Keratinocyte (primary cell): ENCODE data around the gene FN3KRP. TPM values are rescaled to one million over a fixed set of nuclear protein-coding genes. Genes with fewer than 3 reads are reported as not detected.

Source experiments
- DNase-seq: peaks from one replicate; pipeline ENCODE4 v3.0.0-alpha.2; 2011; ENCODE audit warnings: low read depth, missing footprints, low spot score
- FAIRE-seq: peaks from 2 replicates; lab custom pipeline; 2011; peaks lifted over from hg19 to GRCh38; lab: Jason Lieb, UNC
- H2AFZ ChIP-seq: 2 replicates; pipeline ENCODE4 v1.6.0; 2012; ENCODE audit warnings: low read length, control low read depth, inconsistent platforms; ENCODE audit not compliant: control insufficient read depth
- H3K27ac ChIP-seq: 2 replicates; pipeline ENCODE4 v1.5.1; 2011; ENCODE audit warnings: low read length; ENCODE audit not compliant: control insufficient read depth, insufficient read depth
- H3K27me3 ChIP-seq: 3 replicates; pipeline ENCODE4 v1.6.0; 2011; ENCODE audit warnings: low read length; ENCODE audit not compliant: control insufficient read depth, insufficient read depth; ENCODE audit errors: extremely low read depth
- H3K36me3 ChIP-seq, 2 experiments: 2 replicates in 1 of 2; 3 replicates in 1 of 2; pipeline ENCODE4 v1.5.1; 2011; ENCODE audit warnings: low read length in 2 of 2, mild to moderate bottlenecking in 1 of 2; ENCODE audit not compliant: control insufficient read depth in 2 of 2, insufficient read depth in 2 of 2; ENCODE audit errors: extremely low read depth in 1 of 2
- H3K4me1 ChIP-seq: 3 replicates; pipeline ENCODE4 v1.5.1; 2011; ENCODE audit warnings: low read length; ENCODE audit not compliant: control insufficient read depth, insufficient read depth; ENCODE audit errors: extremely low read depth
- H3K4me2 ChIP-seq: 3 replicates; pipeline ENCODE4 v1.6.0; 2011; ENCODE audit warnings: low read depth, low read length; ENCODE audit not compliant: control insufficient read depth, insufficient read depth; ENCODE audit errors: extremely low read depth
- H3K4me3 ChIP-seq, 3 experiments: fragments of 200-600 bp in 1 of 3; sonication (generic) in 1 of 3; 2 replicates in 2 of 3; 3 replicates in 1 of 3; pipeline ENCODE4 v1.5.1; 2011 to 2016; ENCODE audit warnings: low read length in 3 of 3, mild to moderate bottlenecking in 3 of 3, control low read depth in 2 of 3, inconsistent platforms in 1 of 3, low read depth in 1 of 3, mixed read lengths in 1 of 3, mixed run types in 1 of 3, moderate library complexity in 1 of 3; ENCODE audit not compliant: control insufficient read depth in 2 of 3, insufficient read depth in 2 of 3; ENCODE audit errors: extremely low read depth in 1 of 3
- H3K79me2 ChIP-seq: 2 replicates; pipeline ENCODE4 v1.6.0; 2012; ENCODE audit warnings: low read length; ENCODE audit not compliant: control insufficient read depth, insufficient read depth
- H3K9ac ChIP-seq: 3 replicates; pipeline ENCODE4 v1.6.0; 2011; ENCODE audit warnings: low read length; ENCODE audit not compliant: control insufficient read depth, insufficient read depth; ENCODE audit errors: extremely low read depth
- H3K9me1 ChIP-seq: 3 replicates; pipeline ENCODE4 v1.6.0; 2011; ENCODE audit warnings: low read length; ENCODE audit not compliant: control insufficient read depth, insufficient read depth; ENCODE audit errors: extremely low read depth
- H3K9me3 ChIP-seq: 2 replicates; pipeline ENCODE4 v1.5.1; 2012; ENCODE audit warnings: low read depth, low read length; ENCODE audit not compliant: control insufficient read depth
- H4K20me1 ChIP-seq: 3 replicates; pipeline ENCODE4 v1.6.0; 2011; ENCODE audit warnings: low read length; ENCODE audit not compliant: control insufficient read depth, insufficient read depth; ENCODE audit errors: extremely low read depth
- CTCF ChIP-seq, 3 experiments: IDR thresholded peaks in 1 of 3; conservative IDR thresholded peaks in 1 of 3; optimal IDR thresholded peaks in 1 of 3; 2 replicates in 2 of 3; 3 replicates in 1 of 3; pipeline versions ENCODE3 to v1.5.1; 2011; ENCODE audit warnings: low read length in 3 of 3, mild to moderate bottlenecking in 3 of 3, moderate library complexity in 2 of 3, control low read depth in 1 of 3, inconsistent platforms in 1 of 3; ENCODE audit not compliant: insufficient read depth in 2 of 3; ENCODE audit errors: extremely low read depth in 1 of 3
- EZH2 ChIP-seq: IDR thresholded peaks from one replicate; pipeline ENCODE4 v1.6.1; 2012; ENCODE audit warnings: inconsistent platforms, mild to moderate bottlenecking, low read length, moderate library complexity
- dilution Hi-C: fragments of 300-500 bp; cut with MboI; formaldehyde crosslinking; loops from one replicate; pipeline ENCODE4 v1.7.0; 2020; ENCODE audit warnings: low sequenced_read_pairs; ENCODE audit not compliant: extremely low pct_ligation_motif_present
- polyA plus RNA-seq, 5 experiments: library from polyadenylated mRNA; depleted of rRNA in 3 of 5; stranded (reverse) in 3 of 5; stranded (forward) in 1 of 5; unstranded in 1 of 5; fragments of >200 nt; gene quantifications; 1 replicate in 1 of 5; 2 replicates in 3 of 5; 3 replicates in 1 of 5; pipeline versions ENCODE4 v1.2.1 to v1.2.3, GENCODE V29; 2011 to 2012; ENCODE audit warnings: missing spikeins in 2 of 5, low read depth in 1 of 5, low replicate concordance in 1 of 5

The FN3KRP gene
- polyA plus RNA-seq, 1 donor (not counting 4 experiments of a cell fraction or from before 2014, with no cell fraction given) = 25.7 TPM

- H3K27ac ChIP-seq = no peak overlapping the region
- H3K4me1 ChIP-seq = no peaks in the 10 kb centered on the region
- no peaks in the 10 kb centered on the region for H3K27me3 ChIP-seq
- no peak overlapping the region for H3K9ac ChIP-seq
- no peak overlapping the region for H2AFZ ChIP-seq
- H3K36me3 ChIP-seq = no peaks in the 10 kb centered on the region
- no peaks in the 10 kb centered on the region for H3K9me3 ChIP-seq
- FAIRE-seq = no peak
- H3K4me3 ChIP-seq = no peak overlapping the region
- H4K20me1 ChIP-seq = no peaks in the 10 kb centered on the region
- H3K4me2 ChIP-seq = no peak overlapping the region
- dilution Hi-C loops = no loop called here
- H3K79me2 ChIP-seq = no peaks in the 10 kb centered on the region
- no peak for DNase-seq
- no peak for TF ChIP-seq EZH2
- TF ChIP-seq CTCF (optimal IDR thresholded peaks at IDR 0.05 in 1 of 3, IDR thresholded peaks at IDR 0.05 in 1 of 3, conservative IDR thresholded peaks at IDR 0.05 in 1 of 3; ENCODE audit: extremely low read depth in 1 of 3, insufficient read depth in 2 of 3, low read length in 3 of 3) = no peak
- no peaks in the 10 kb centered on the region for H3K9me1 ChIP-seq
Observed at GRCh38 chr17:82710499-82711232, 5.8 kb upstream of the FN3KRP start.

DNA sequence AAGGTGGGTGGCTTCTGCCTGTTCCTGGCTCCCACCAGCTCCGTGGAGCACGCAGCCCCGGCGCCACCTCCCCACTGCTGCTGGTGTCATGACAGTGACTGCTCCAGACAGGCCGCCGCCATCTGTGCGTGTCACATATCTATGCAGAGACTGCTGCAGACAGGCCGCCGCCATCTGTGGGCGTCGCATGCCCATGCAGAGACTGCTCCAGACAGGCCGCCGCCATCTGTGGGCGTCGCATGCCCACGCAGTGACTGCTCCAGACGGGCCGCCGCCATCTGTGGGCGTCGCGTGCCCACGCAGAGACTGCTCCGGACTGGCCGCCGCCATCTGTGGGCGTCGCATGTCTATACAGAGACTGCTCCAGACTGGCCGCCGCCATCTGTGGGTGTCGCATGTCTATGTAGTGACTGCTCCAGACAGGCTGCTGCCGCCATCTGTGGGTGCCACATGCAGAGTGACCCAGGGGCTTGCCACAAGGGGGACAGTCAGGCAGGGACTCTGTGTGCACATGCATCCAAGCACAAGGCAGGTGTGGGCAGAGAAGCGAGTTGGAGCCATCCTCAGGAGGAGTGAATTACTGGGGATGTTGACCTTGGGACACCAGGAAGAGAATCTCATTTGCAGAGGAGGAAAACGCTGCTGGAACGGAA lies 3.3 kb upstream of the FN3KRP start:
- H3K4me3 ChIP-seq = no peak overlapping the region
- H2AFZ ChIP-seq = no peak overlapping the region
- no peaks in the 10 kb centered on the region for H4K20me1 ChIP-seq
- DNase-seq (no peak), FAIRE-seq (no peak)
- TF ChIP-seq EZH2 (no peak), CTCF (optimal IDR thresholded peaks at IDR 0.05 in 1 of 3, IDR thresholded peaks at IDR 0.05 in 1 of 3, conservative IDR thresholded peaks at IDR 0.05 in 1 of 3; ENCODE audit: extremely low read depth in 1 of 3, insufficient read depth in 2 of 3, low read length in 3 of 3) (no peak)
- H3K9me1 ChIP-seq = no peaks in the 10 kb centered on the region
- peaks cover 0 to 2% of the 10 kb centered on the region in 2 experiments for H3K36me3 ChIP-seq
- no peak overlapping the region for H3K27ac ChIP-seq
- H3K9me3 ChIP-seq = no peaks in the 10 kb centered on the region
- dilution Hi-C loops = no loop called here
- no peak overlapping the region for H3K4me2 ChIP-seq
- peaks cover 13% of the 10 kb centered on the region for H3K4me1 ChIP-seq
- peaks cover 11% of the 10 kb centered on the region for H3K79me2 ChIP-seq
- H3K27me3 ChIP-seq = no peaks in the 10 kb centered on the region
- H3K9ac ChIP-seq = no peak overlapping the region
